ENCODE measurements around the gene FDCSP. TPM values are rescaled to one million over a fixed set of nuclear protein-coding genes. Genes with fewer than 3 reads are reported as not detected.

Gene FDCSP
- total and polyA plus RNA-seq, 2 of the 13 experiments (the other 11 are each of a cell fraction or from before 2014, with no cell fraction given): not detected

DNA sequence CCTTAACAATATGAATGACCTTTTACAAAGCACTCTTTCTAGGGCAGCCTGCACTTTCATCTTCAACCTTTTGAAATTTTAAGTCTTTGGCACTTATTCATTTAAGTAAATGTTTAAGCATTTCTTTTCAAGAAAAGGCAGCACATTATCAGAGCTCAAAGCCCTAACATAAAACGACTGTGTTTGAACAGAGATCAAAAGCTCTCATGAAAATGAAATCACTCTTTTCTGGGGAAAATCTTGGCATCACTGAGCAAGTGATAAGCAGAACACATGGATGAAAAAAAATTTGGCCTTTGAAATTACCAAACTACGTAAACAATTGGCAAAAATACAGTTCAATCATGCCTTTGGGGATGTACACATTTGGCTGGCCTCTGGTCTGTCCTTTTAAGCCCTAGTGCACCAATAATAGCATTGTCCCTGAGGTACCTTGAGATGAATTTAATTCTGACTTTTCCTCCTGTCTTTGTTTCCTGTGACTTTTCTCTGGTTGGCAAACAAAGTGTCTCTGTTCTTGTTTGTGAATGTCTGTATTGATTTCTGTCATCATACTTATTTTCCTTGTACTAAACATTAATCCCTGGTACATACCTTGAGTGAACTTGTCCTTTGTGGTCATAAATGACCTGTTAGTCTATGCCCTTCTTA, 43.3 kb upstream of the FDCSP start (continued):
- TF ChIP-seq ZBTB21 (CRISPR knock-in tag; IDR thresholded peaks at IDR 0.05) (peak; percentile 36; the same call in 1 of the 2 replicates), ZZZ3 (CRISPR knock-in tag; IDR thresholded peaks at IDR 0.05; ENCODE audit: borderline replicate concordance) (no peak), KDM4B (CRISPR knock-in tag; IDR thresholded peaks at IDR 0.05) (no peak), KLF15 (CRISPR knock-in tag; IDR thresholded peaks at IDR 0.05; ENCODE audit: borderline replicate concordance) (no peak), FOXP1 (IDR thresholded peaks at IDR 0.05) (peak; percentile 78), FOXP1 (CRISPR knock-in tag; IDR thresholded peaks at IDR 0.05) (peak; percentile 86), PRMT3 (CRISPR knock-in tag; IDR thresholded peaks at IDR 0.05; ENCODE audit: borderline replicate concordance, low read depth) (no peak), ZNF629 (CRISPR knock-in tag; conservative IDR thresholded peaks at IDR 0.05) (0 out of 2 replicates have a peak, but pooled peaks have one; percentile 13), ZNF567 (CRISPR knock-in tag; IDR thresholded peaks at IDR 0.05; ENCODE audit: borderline replicate concordance) (no peak), ZBTB1 (CRISPR knock-in tag; IDR thresholded peaks at IDR 0.05; ENCODE audit: borderline replicate concordance) (no peak), PTBP1 (IDR thresholded peaks at IDR 0.05; ENCODE audit: low read depth, low read length, poor library complexity, severe bottlenecking) (no peak), ZNF318 (CRISPR knock-in tag; IDR thresholded peaks at IDR 0.05) (no peak), THAP8 (CRISPR knock-in tag; IDR thresholded peaks at IDR 0.05; ENCODE audit: borderline replicate concordance) (no peak), MTF1 (CRISPR knock-in tag; IDR thresholded peaks at IDR 0.05) (no peak), ZNF547 (CRISPR knock-in tag; IDR thresholded peaks at IDR 0.05) (no peak), SMAD1 (CRISPR knock-in tag; IDR thresholded peaks at IDR 0.05; ENCODE audit: borderline replicate concordance, low read depth) (no peak), ZNF792 (CRISPR knock-in tag; IDR thresholded peaks at IDR 0.05) (no peak), ZNF703 (CRISPR knock-in tag; IDR thresholded peaks at IDR 0.05; ENCODE audit: borderline replicate concordance) (peak; percentile 86), SCMH1 (CRISPR knock-in tag; IDR thresholded peaks at IDR 0.05; ENCODE audit: borderline replicate concordance) (no peak), MYC (CRISPR knock-in tag; IDR thresholded peaks at IDR 0.05; ENCODE audit: borderline replicate concordance) (no peak)
- TF ChIP-seq, protein P1, sequence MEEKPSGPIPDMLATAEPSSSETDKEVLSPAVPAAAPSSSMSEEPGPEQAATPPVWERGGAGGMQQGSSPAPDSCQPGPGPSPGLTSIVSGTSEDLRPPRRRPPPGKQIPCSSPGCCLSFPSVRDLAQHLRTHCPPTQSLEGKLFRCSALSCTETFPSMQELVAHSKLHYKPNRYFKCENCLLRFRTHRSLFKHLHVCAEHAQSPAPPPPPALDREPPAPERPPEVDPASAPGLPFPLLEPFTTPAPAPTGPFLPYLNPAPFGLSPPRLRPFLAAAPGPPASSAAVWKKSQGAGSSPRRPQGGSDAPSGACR (CRISPR knock-in tag; IDR thresholded peaks at IDR 0.05): 0 out of 2 replicates have a peak, but pooled peaks have one; percentile 23

Data from HepG2 (cell line).